Subcutaneous adipose tissue (tissue), 4 donors: Measurements from ENCODE around the gene KRTAP17-1. TPM values are rescaled to one million over a fixed set of nuclear protein-coding genes. Genes with fewer than 3 reads are reported as not detected.

ENCODE experiments used
- CTCF ChIP-seq: fragments of 450-650 bp; IDR thresholded peaks from one replicate; pipeline ENCODE4 v1.5.1; 2016; ENCODE audit warnings: low read depth, mild to moderate bottlenecking, control low read depth, antibody characterized with exemption, moderate library complexity
- total RNA-seq, 4 donors: library from RNA; depleted of rRNA; stranded (reverse); fragments of >200 nt; gene quantifications; one replicate each; pipeline ENCODE4 v1.1.0, GENCODE V29; 2016

Gene KRTAP17-1
- total RNA-seq, 4 donors from 2014 or later, result not detected

GRCh38 chr17:41324180-41325075 is 8.9 kb upstream of the KRTAP17-1 start:
- no peak for TF ChIP-seq CTCF

GRCh38 chr17:41322903-41323895 is 7.7 kb upstream of the KRTAP17-1 start:
- TF ChIP-seq CTCF, result no peak

GRCh38 chr17:41322094-41322902 is 6.8 kb upstream of the KRTAP17-1 start:
- TF ChIP-seq CTCF, result no peak

- TF ChIP-seq CTCF, result no peak
Observed at GRCh38 chr17:41318231-41318630, 2.7 kb upstream of the KRTAP17-1 start.

- TF ChIP-seq CTCF, result no peak
Observed at GRCh38 chr17:41315814-41316445, 420 bp upstream of the KRTAP17-1 start.

- no peak for TF ChIP-seq CTCF
Observed at GRCh38 chr17:41311111-41311510, 4.4 kb downstream of the KRTAP17-1 start.
